HepG2 (cell line): ENCODE results near the gene ARIH2. TPM values are rescaled to one million over a fixed set of nuclear protein-coding genes. Genes with fewer than 3 reads are reported as not detected.
A peak's percentile ranks its signal among the peaks of the same experiment; 100 is the strongest.

Source experiments
- ATAC-seq: fragments of 200-7000 bp; cut with Tn5 transposase; 3 replicates; pipeline ENCODE4 v1.9.1; 2020; ENCODE audit warnings: mild to moderate bottlenecking, moderate library complexity
- BruUV-seq: library from RNA; stranded (reverse); fragments of 400-500 nt; replicated peaks from 2 replicates; lab custom pipeline; 2021; lab: Mats Ljungman, UMichigan
- CTCF ChIA-PET: fragments of 300-600 bp; formaldehyde crosslinking; extraction: SDS; loops from one replicate; lab custom pipeline; 2021; ENCODE audit warnings: low total read pairs, inconsistent platforms, low intra/inter-chr PET ratio; lab: Yijun Ruan, JAX
- POLR2A ChIA-PET: fragments of 350-600 bp; sonication (Branson Sonifier 250); formaldehyde crosslinking; loops from one replicate; lab custom pipeline; 2020; ENCODE audit warnings: antibody characterized with exemption, inconsistent platforms; lab: Yijun Ruan, JAX
- DNase-seq: peaks from one replicate; pipeline ENCODE4 v3.0.0-alpha.2; 2015; ENCODE audit warnings: low spot score
- FAIRE-seq: peaks from 3 replicates; lab custom pipeline; 2011; peaks lifted over from hg19 to GRCh38; lab: Jason Lieb, UNC
- H2AFZ ChIP-seq: one replicate; pipeline ENCODE4 v1.6.1; 2011; ENCODE audit warnings: low read length, inconsistent platforms
- H3K27ac ChIP-seq: fragments of 300-600 bp; 3 replicates; pipeline ENCODE4 v1.8.0; 2011; ENCODE audit warnings: mixed run types, mild to moderate bottlenecking, mixed read lengths, low read length, inconsistent platforms; ENCODE audit not compliant: insufficient read depth; ENCODE audit errors: extremely low read length
- H3K27me3 ChIP-seq, 2 experiments: fragments of 200-600 bp in 1 of 2; 2 replicates in 1 of 2; 3 replicates in 1 of 2; pipeline versions ENCODE4 v1.6.0 to v1.8.0; 2011; ENCODE audit warnings: low read length in 2 of 2, mild to moderate bottlenecking in 2 of 2, moderate library complexity in 2 of 2, inconsistent platforms in 1 of 2; ENCODE audit not compliant: insufficient read depth in 2 of 2, control insufficient read depth in 1 of 2
- H3K36me3 ChIP-seq, 2 experiments: fragments of 200-600 bp in 1 of 2; replicated peaks in 1 of 2; 2 replicates in 1 of 2; 3 replicates in 1 of 2; pipeline versions ENCODE4 v1.5.1 to v1.8.0; 2011; ENCODE audit warnings: low read length in 2 of 2, inconsistent platforms in 1 of 2; ENCODE audit not compliant: insufficient read depth in 2 of 2, control insufficient read depth in 1 of 2
- H3K4me1 ChIP-seq: 2 replicates; pipeline ENCODE4 v1.5.1; 2012; ENCODE audit warnings: low read length, inconsistent platforms; ENCODE audit not compliant: insufficient read depth
- H3K4me2 ChIP-seq: 2 replicates; pipeline ENCODE4 v1.6.0; 2011; ENCODE audit warnings: low read depth, low read length, inconsistent platforms
- H3K4me3 ChIP-seq, 3 experiments: fragments of 200-600 bp in 1 of 3; sonication (generic), shearing (Covaris generic) in 1 of 3; replicated peaks in 1 of 3; 2 replicates each; pipeline ENCODE4 v1.5.1; 2011 to 2016; ENCODE audit warnings: low read length in 3 of 3, inconsistent platforms in 2 of 3, low read depth in 2 of 3, mild to moderate bottlenecking in 2 of 3, control low read depth in 1 of 3, mixed read lengths in 1 of 3; ENCODE audit not compliant: insufficient read depth in 1 of 3
- H3K79me2 ChIP-seq: one replicate; pipeline ENCODE4 v1.6.1; 2011; ENCODE audit warnings: low read length, inconsistent platforms; ENCODE audit not compliant: insufficient read depth
- H3K9ac ChIP-seq: 2 replicates; pipeline ENCODE4 v1.6.0; 2011; ENCODE audit warnings: mild to moderate bottlenecking, low read depth, low read length, inconsistent platforms; ENCODE audit not compliant: insufficient read depth
- H3K9me3 ChIP-seq: 2 replicates; pipeline ENCODE4 v1.5.1; 2012; ENCODE audit warnings: mild to moderate bottlenecking, low read length
- H4K20me1 ChIP-seq: 2 replicates; pipeline ENCODE4 v1.6.0; 2011; ENCODE audit warnings: inconsistent platforms, mild to moderate bottlenecking, low read length, moderate library complexity; ENCODE audit not compliant: insufficient read depth
- JUND ChIP-seq: sonication (generic); formaldehyde crosslinking; IDR thresholded peaks from 2 replicates; pipeline ENCODE4 v1.8.0; 2022; ENCODE audit warnings: mild to moderate bottlenecking, missing genetic modification reagents
- KLF11 ChIP-seq: IDR thresholded peaks from 2 replicates; pipeline ENCODE4 v1.6.1; 2016; ENCODE audit warnings: missing compliant biosample characterization
- NCOA1 ChIP-seq: sonication (generic); formaldehyde crosslinking; IDR thresholded peaks from 2 replicates; pipeline ENCODE4 v1.9.0; 2021; ENCODE audit warnings: missing genetic modification reagents
- PRMT3 ChIP-seq: sonication (generic); formaldehyde crosslinking; IDR thresholded peaks from 2 replicates; pipeline ENCODE4 v1.8.1; 2022; ENCODE audit warnings: low read depth, mild to moderate bottlenecking, moderate library complexity, missing genetic modification reagents, borderline replicate concordance
- SIX4 ChIP-seq: sonication (generic); formaldehyde crosslinking; IDR thresholded peaks from 2 replicates; pipeline ENCODE4 v1.4.0; 2020; ENCODE audit warnings: missing genetic modification reagents
- SMARCE1 ChIP-seq: fragments of 450-650 bp; IDR thresholded peaks from 2 replicates; pipeline ENCODE4 v1.6.1; 2017; ENCODE audit warnings: borderline replicate concordance
- TEAD3 ChIP-seq: optimal IDR thresholded peaks from 2 replicates; pipeline ENCODE3; 2016; ENCODE audit warnings: borderline replicate concordance
- WIZ ChIP-seq: sonication (generic); formaldehyde crosslinking; IDR thresholded peaks from 2 replicates; pipeline ENCODE4 v1.5.1; 2020; ENCODE audit warnings: mild to moderate bottlenecking, missing genetic modification reagents
- ZBTB7B ChIP-seq: sonication (generic); formaldehyde crosslinking; IDR thresholded peaks from 2 replicates; pipeline ENCODE4 v1.4.0; 2020; ENCODE audit warnings: missing genetic modification reagents
- ZC3H13 ChIP-seq: sonication (generic); formaldehyde crosslinking; IDR thresholded peaks from 2 replicates; pipeline ENCODE4 v1.8.1; 2023; ENCODE audit warnings: mild to moderate bottlenecking, missing genetic modification reagents, moderate library complexity
- ZMYM3 ChIP-seq: sonication (generic); formaldehyde crosslinking; IDR thresholded peaks from 2 replicates; pipeline ENCODE4 v1.5.1; 2020; ENCODE audit warnings: mild to moderate bottlenecking, missing genetic modification reagents
- ZNF180 ChIP-seq: sonication (generic); formaldehyde crosslinking; IDR thresholded peaks from 2 replicates; pipeline ENCODE4 v1.4.0; 2020; ENCODE audit warnings: low read depth, missing genetic modification reagents, borderline replicate concordance
- ZNF235 ChIP-seq: sonication (generic); formaldehyde crosslinking; IDR thresholded peaks from 2 replicates; pipeline ENCODE4 v1.8.1; 2023; ENCODE audit warnings: mild to moderate bottlenecking, missing genetic modification reagents, borderline replicate concordance
- ZNF510 ChIP-seq: sonication (generic); formaldehyde crosslinking; IDR thresholded peaks from 2 replicates; pipeline ENCODE4 v1.4.0; 2020; ENCODE audit warnings: low read depth, mild to moderate bottlenecking, missing genetic modification reagents
- ZNF543 ChIP-seq: sonication (generic); formaldehyde crosslinking; IDR thresholded peaks from 2 replicates; pipeline ENCODE4 v1.4.0; 2020; ENCODE audit warnings: mild to moderate bottlenecking, missing genetic modification reagents
- ZNF75D ChIP-seq: sonication (generic); formaldehyde crosslinking; IDR thresholded peaks from 2 replicates; pipeline ENCODE4 v1.8.1; 2023; ENCODE audit warnings: missing genetic modification reagents, mild to moderate bottlenecking, borderline replicate concordance
- ZSCAN12 ChIP-seq: sonication (generic); formaldehyde crosslinking; IDR thresholded peaks from 2 replicates; pipeline ENCODE4 v1.9.0; 2021; ENCODE audit warnings: mild to moderate bottlenecking, missing genetic modification reagents
- whole genome bisulfite sequencing: methylation state at CpG from one replicate; pipeline ENCODE4 v1.1.6; 2017; ENCODE audit warnings: low lambda C conversion rate; 5-methylcytosine and 5-hydroxymethylcytosine counted together
- in situ Hi-C: cut with HindIII; loops from 2 replicates; pipeline ENCODE4 v1.10.0; 2017; ENCODE audit warnings: low pct_unique_long_range_greater_than_20kb; ENCODE audit not compliant: extremely low pct_ligation_motif_present
- intact Hi-C: fragments of 100-400 bp; cut with micrococcal nuclease; formaldehyde crosslinking; loops from one replicate; pipeline ENCODE4 v1.10.0; 2022; ENCODE audit not compliant: unreplicated experiment
- polyA plus RNA-seq, 8 experiments: library from polyadenylated mRNA; depleted of rRNA in 3 of 8; stranded (reverse) in 7 of 8; unstranded in 1 of 8; fragments of >200 nt; fragmentation: Illumina TruSeq in 4 of 8; extraction: Trizol in 4 of 8; gene quantifications; 2 replicates each; pipeline versions ENCODE4 v1.2.1 to v1.2.3, GENCODE V29; 2011 to 2016; ENCODE audit warnings: low read depth in 4 of 8, missing spikeins in 1 of 8, mixed read lengths in 1 of 8; ENCODE audit not compliant: insufficient read depth in 1 of 8
- total RNA-seq, 5 experiments: library from RNA; depleted of rRNA; stranded (reverse); fragments of >200 nt; fragmentation: Illumina TruSeq; extraction: Trizol; gene quantifications; 2 replicates each; pipeline ENCODE4 v1.2.3, GENCODE V29; 2016; ENCODE audit warnings: low read depth in 1 of 5
- TF ChIP-seq, protein P1 (sequence below): sonication (generic); formaldehyde crosslinking; conservative IDR thresholded peaks from 2 replicates; pipeline ENCODE4 v1.8.1; 2023; ENCODE audit warnings: missing genetic modification reagents
- TF ChIP-seq, protein P2 (sequence below): sonication (generic); formaldehyde crosslinking; IDR thresholded peaks from 2 replicates; pipeline ENCODE4 v1.5.0; 2020; ENCODE audit warnings: mild to moderate bottlenecking, missing genetic modification reagents
- TF ChIP-seq, protein P3 (sequence below): sonication (generic); formaldehyde crosslinking; IDR thresholded peaks from 2 replicates; pipeline ENCODE4 v1.5.1; 2020; ENCODE audit warnings: missing genetic modification reagents, mild to moderate bottlenecking, borderline replicate concordance

ARIH2 gene
- total and polyA plus RNA-seq, 2 of the 13 experiments (the other 11 are each of a cell fraction or from before 2014, with no cell fraction given): 64.8 to 83.3 TPM

DNA sequence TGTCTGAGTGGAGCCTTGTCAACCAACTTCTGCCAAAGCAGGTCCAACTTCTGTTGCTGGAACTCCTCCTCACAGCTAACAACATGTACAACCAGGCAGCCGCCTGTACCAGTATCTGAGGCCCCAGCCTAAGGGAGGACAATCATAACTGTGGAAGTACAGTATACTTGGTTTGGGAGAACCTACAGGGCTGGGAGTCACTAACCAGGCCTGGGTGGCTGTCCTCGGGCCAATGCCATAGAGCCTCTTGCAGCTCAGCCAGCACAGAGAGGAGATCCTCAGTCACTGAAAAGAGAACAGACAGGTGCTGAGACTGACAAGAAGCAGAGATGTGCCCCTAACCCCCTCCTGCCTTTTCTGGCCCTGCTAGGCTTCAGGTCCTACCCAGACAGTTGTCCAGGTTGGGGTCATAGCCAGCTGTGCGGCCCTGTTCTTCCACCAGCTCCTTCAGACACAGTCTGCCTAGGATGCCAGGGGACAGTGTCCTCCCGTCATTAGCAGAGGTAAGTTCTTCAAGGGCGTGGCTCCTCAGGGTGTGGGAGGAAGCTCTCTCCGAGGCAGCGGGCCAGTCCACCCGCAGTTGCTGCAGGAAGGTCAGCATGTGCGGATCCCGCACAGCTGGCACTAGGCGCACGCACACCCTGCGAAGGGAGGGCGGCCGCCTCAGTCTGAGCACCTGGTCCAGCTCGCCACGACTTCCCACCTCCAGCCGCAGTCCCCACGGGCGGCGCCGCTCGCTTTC is 98.8 kb downstream of the ARIH2 start:
- no TSS peak for BruUV-seq
- no peak overlapping the region for H2AFZ ChIP-seq
- peaks cover 20% of the 10 kb centered on the region for H3K79me2 ChIP-seq
- H3K36me3 ChIP-seq: peaks cover 15 to 38% of the 10 kb centered on the region in 2 experiments
- WGBS: 67% methylated on average over 1 of the region's 23 CpGs
- FAIRE-seq: no peak
- in situ Hi-C loops (no loop called here), intact Hi-C loops (no loop called here)
- ChIA-PET CTCF (no interaction called here), POLR2A (interaction anchor here (2.0 to 11.1 kb wide), 3 partner anchors 8 to 77 kb away, joined by 10 to 280 read pairs (median 10); partner anchors contain the start of genes IMPDH2, QRICH1 and WDR6)
- no peak for DNase-seq
- peaks cover 19% of the 10 kb centered on the region; the same call in 1 of the 2 replicates for H4K20me1 ChIP-seq
- H3K27ac ChIP-seq: peak overlapping the region; percentile 55
- H3K4me3 ChIP-seq: peak overlapping the region; percentile 68 to 96 (median 84)
- H3K4me2 ChIP-seq: peak overlapping the region; percentile 89
- H3K27me3 ChIP-seq: no peaks in the 10 kb centered on the region; a peak in 1 of 5 replicates
- H3K9ac ChIP-seq: peak overlapping the region; percentile 73
- no peaks in the 10 kb centered on the region for H3K9me3 ChIP-seq
- peak; percentile 0 for ATAC-seq
- H3K4me1 ChIP-seq: peaks cover 23% of the 10 kb centered on the region
- no peak for TF ChIP-seq SMARCE1
- TF ChIP-seq TEAD3 (CRISPR knock-in tag): peak; percentile 15
- no peak for TF ChIP-seq ZNF235 (CRISPR knock-in tag)
- TF ChIP-seq SIX4 (CRISPR knock-in tag): no peak
- no peak for TF ChIP-seq PRMT3
- TF ChIP-seq JUND: no peak
- no peak for TF ChIP-seq WIZ (CRISPR knock-in tag)
- no peak for TF ChIP-seq ZMYM3 (CRISPR knock-in tag)
- no peak for TF ChIP-seq ZC3H13 (CRISPR knock-in tag)
- TF ChIP-seq NCOA1 (CRISPR knock-in tag): no peak
- TF ChIP-seq ZNF510 (CRISPR knock-in tag): no peak
- TF ChIP-seq, protein P1, sequence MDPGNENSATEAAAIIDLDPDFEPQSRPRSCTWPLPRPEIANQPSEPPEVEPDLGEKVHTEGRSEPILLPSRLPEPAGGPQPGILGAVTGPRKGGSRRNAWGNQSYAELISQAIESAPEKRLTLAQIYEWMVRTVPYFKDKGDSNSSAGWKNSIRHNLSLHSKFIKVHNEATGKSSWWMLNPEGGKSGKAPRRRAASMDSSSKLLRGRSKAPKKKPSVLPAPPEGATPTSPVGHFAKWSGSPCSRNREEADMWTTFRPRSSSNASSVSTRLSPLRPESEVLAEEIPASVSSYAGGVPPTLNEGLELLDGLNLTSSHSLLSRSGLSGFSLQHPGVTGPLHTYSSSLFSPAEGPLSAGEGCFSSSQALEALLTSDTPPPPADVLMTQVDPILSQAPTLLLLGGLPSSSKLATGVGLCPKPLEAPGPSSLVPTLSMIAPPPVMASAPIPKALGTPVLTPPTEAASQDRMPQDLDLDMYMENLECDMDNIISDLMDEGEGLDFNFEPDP (CRISPR knock-in tag): 0 out of 2 replicates have a peak, but pooled peaks have one; percentile 87
- TF ChIP-seq KLF11 (CRISPR knock-in tag): no peak
- TF ChIP-seq ZNF75D (CRISPR knock-in tag): peak; percentile 29; the same call in 1 of the 2 replicates
- TF ChIP-seq, protein P2, sequence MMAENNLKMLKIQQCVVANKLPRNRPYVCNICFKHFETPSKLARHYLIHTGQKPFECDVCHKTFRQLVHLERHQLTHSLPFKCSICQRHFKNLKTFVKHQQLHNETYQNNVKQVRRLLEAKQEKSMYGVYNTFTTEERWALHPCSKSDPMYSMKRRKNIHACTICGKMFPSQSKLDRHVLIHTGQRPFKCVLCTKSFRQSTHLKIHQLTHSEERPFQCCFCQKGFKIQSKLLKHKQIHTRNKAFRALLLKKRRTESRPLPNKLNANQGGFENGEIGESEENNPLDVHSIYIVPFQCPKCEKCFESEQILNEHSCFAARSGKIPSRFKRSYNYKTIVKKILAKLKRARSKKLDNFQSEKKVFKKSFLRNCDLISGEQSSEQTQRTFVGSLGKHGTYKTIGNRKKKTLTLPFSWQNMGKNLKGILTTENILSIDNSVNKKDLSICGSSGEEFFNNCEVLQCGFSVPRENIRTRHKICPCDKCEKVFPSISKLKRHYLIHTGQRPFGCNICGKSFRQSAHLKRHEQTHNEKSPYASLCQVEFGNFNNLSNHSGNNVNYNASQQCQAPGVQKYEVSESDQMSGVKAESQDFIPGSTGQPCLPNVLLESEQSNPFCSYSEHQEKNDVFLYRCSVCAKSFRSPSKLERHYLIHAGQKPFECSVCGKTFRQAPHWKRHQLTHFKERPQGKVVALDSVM (CRISPR knock-in tag): no peak
- TF ChIP-seq, protein P3, sequence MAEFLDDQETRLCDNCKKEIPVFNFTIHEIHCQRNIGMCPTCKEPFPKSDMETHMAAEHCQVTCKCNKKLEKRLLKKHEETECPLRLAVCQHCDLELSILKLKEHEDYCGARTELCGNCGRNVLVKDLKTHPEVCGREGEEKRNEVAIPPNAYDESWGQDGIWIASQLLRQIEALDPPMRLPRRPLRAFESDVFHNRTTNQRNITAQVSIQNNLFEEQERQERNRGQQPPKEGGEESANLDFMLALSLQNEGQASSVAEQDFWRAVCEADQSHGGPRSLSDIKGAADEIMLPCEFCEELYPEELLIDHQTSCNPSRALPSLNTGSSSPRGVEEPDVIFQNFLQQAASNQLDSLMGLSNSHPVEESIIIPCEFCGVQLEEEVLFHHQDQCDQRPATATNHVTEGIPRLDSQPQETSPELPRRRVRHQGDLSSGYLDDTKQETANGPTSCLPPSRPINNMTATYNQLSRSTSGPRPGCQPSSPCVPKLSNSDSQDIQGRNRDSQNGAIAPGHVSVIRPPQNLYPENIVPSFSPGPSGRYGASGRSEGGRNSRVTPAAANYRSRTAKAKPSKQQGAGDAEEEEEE: no peak
- no peak for TF ChIP-seq ZBTB7B (CRISPR knock-in tag)
- no peak for TF ChIP-seq ZNF180
- no peak for TF ChIP-seq ZSCAN12 (CRISPR knock-in tag)
- no peak for TF ChIP-seq ZNF543
